SK-N-SH (cell line): ENCODE measurements around the gene PRR19. TPM values are rescaled to one million over a fixed set of nuclear protein-coding genes. Genes with fewer than 3 reads are reported as not detected.

Experiments used
- CTCF ChIA-PET: fragments of 300-600, 350-600 bp; formaldehyde crosslinking; extraction: SDS; loops from one replicate; lab custom pipeline; 2021; lab: Yijun Ruan, JAX
- POLR2A ChIA-PET: fragments of 350-600 bp; sonication (Branson Sonifier 250); formaldehyde crosslinking; extraction: SDS; loops from one replicate; lab custom pipeline; 2020; ENCODE audit warnings: antibody characterized with exemption, inconsistent platforms; lab: Yijun Ruan, JAX
- DNase-seq: peaks from one replicate; pipeline ENCODE4 v3.0.0; 2012
- H2AFZ ChIP-seq: fragments of 200-600 bp; sonication (generic); 2 replicates; pipeline ENCODE4 v1.8.1; 2016; ENCODE audit warnings: antibody characterized with exemption, mild to moderate bottlenecking, low read depth
- H3F3A ChIP-seq: fragments of 200-600 bp; sonication (generic); replicated peaks from 2 replicates; pipeline ENCODE3; 2016; ENCODE audit warnings: antibody characterized with exemption, mild to moderate bottlenecking; ENCODE audit not compliant: insufficient read depth
- H3K27ac ChIP-seq, 2 experiments: fragments of 200-500 bp in 1 of 2; fragments of 200-600 bp in 1 of 2; sonication (Bioruptor generic) in 1 of 2; sonication (generic), shearing (Covaris generic) in 1 of 2; 2 replicates each; pipeline versions ENCODE4 v1.5.1 to v1.6.1; 2014 to 2016; ENCODE audit warnings: low read depth in 2 of 2, inconsistent platforms in 1 of 2, low read length in 1 of 2, mild to moderate bottlenecking in 1 of 2, mixed read lengths in 1 of 2
- H3K27me3 ChIP-seq: fragments of 200-600 bp; sonication (generic), shearing (Covaris generic); 2 replicates; pipeline ENCODE4 v1.6.1; 2016; ENCODE audit warnings: mixed run types; ENCODE audit not compliant: insufficient read depth
- H3K36me3 ChIP-seq, 2 experiments: fragments of 200-500 bp in 1 of 2; fragments of 200-600 bp in 1 of 2; sonication (Bioruptor generic) in 1 of 2; sonication (generic) in 1 of 2; replicated peaks in 1 of 2; 2 replicates each; pipeline versions ENCODE3 to v1.5.1; 2014 to 2016; ENCODE audit warnings: low read length in 1 of 2, mild to moderate bottlenecking in 1 of 2; ENCODE audit not compliant: insufficient read depth in 2 of 2, control insufficient read depth in 1 of 2
- H3K4me1 ChIP-seq, 2 experiments: fragments of 200-500 bp in 1 of 2; fragments of 200-600 bp in 1 of 2; sonication (Bioruptor generic) in 1 of 2; sonication (generic), shearing (Covaris generic) in 1 of 2; 2 replicates each; pipeline versions ENCODE4 v1.5.1 to v1.6.1; 2014 to 2016; ENCODE audit warnings: low read depth in 1 of 2, low read length in 1 of 2, mixed run types in 1 of 2; ENCODE audit not compliant: insufficient read depth in 2 of 2, control insufficient read depth in 1 of 2
- H3K4me2 ChIP-seq: fragments of 200-600 bp; sonication (generic), shearing (Covaris generic); 2 replicates; pipeline ENCODE4 v1.6.1; 2017; ENCODE audit warnings: mixed run types
- H3K4me3 ChIP-seq, 2 experiments: fragments of 200-500 bp in 1 of 2; fragments of 200-600 bp in 1 of 2; sonication (Bioruptor generic) in 1 of 2; sonication (generic), shearing (Covaris generic) in 1 of 2; 2 replicates each; pipeline versions ENCODE4 v1.5.1 to v1.8.1; 2014 to 2016; ENCODE audit warnings: low read depth in 2 of 2, inconsistent platforms in 1 of 2, low read length in 1 of 2, mild to moderate bottlenecking in 1 of 2, mixed read lengths in 1 of 2, moderate library complexity in 1 of 2
- H3K79me2 ChIP-seq: fragments of 200-600 bp; sonication (generic); 2 replicates; pipeline ENCODE4 v1.8.1; 2017; ENCODE audit warnings: mild to moderate bottlenecking; ENCODE audit not compliant: insufficient read depth
- H3K9ac ChIP-seq: fragments of 200-600 bp; sonication (generic); 2 replicates; pipeline ENCODE4 v1.6.1; 2017; ENCODE audit warnings: mixed run types
- H3K9me2 ChIP-seq: fragments of 200-600 bp; sonication (generic); 2 replicates; pipeline ENCODE4 v1.6.1; 2017; ENCODE audit warnings: mixed run types
- H3K9me3 ChIP-seq: fragments of 200-600 bp; sonication (generic); 2 replicates; pipeline ENCODE4 v1.6.1; 2017; ENCODE audit warnings: mixed run types, mild to moderate bottlenecking, moderate library complexity
- H4K20me1 ChIP-seq: fragments of 200-600 bp; sonication (generic); 2 replicates; pipeline ENCODE4 v1.6.1; 2017; ENCODE audit warnings: mild to moderate bottlenecking, mixed run types; ENCODE audit not compliant: insufficient read depth
- ELF1 ChIP-seq: IDR thresholded peaks from 2 replicates; pipeline ENCODE4 v1.4.0; 2012
- EP300 ChIP-seq, 2 experiments: IDR thresholded peaks; 2 replicates each; pipeline versions ENCODE4 v1.4.0 to v1.6.1; 2012; ENCODE audit warnings: borderline replicate concordance in 1 of 2, low read depth in 1 of 2, low read length in 1 of 2
- FOSL2 ChIP-seq: IDR thresholded peaks from 2 replicates; pipeline ENCODE4 v1.4.0; 2012; ENCODE audit warnings: low read depth, mild to moderate bottlenecking, moderate library complexity, borderline replicate concordance
- FOXJ3 ChIP-seq: sonication (generic); formaldehyde crosslinking; IDR thresholded peaks from 2 replicates; pipeline ENCODE4 v1.5.1; 2020; ENCODE audit warnings: mild to moderate bottlenecking, missing genetic modification reagents
- FOXM1 ChIP-seq: IDR thresholded peaks from 2 replicates; pipeline ENCODE4 v1.4.0; 2012; ENCODE audit warnings: low read depth, mild to moderate bottlenecking
- GABPA ChIP-seq: IDR thresholded peaks from 2 replicates; pipeline ENCODE4 v1.4.0; 2012; ENCODE audit warnings: low read depth, mild to moderate bottlenecking
- GATA2 ChIP-seq: sonication (generic); formaldehyde crosslinking; IDR thresholded peaks from 2 replicates; pipeline ENCODE4 v1.5.0; 2020; ENCODE audit warnings: mild to moderate bottlenecking, missing genetic modification reagents
- IRF3 ChIP-seq: fragments of 150-350 bp; IDR thresholded peaks from 2 replicates; pipeline ENCODE4 v1.6.1; 2016; ENCODE audit warnings: mild to moderate bottlenecking, low read depth, low read length
- RCOR1 ChIP-seq: fragments of 150-350 bp; IDR thresholded peaks from 2 replicates; pipeline ENCODE4 v1.6.1; 2017; ENCODE audit warnings: antibody characterized with exemption, low read length
- REST ChIP-seq: IDR thresholded peaks from 2 replicates; pipeline ENCODE4 v1.6.1; 2012; ENCODE audit warnings: mild to moderate bottlenecking, low read depth, low read length, moderate library complexity
- SIN3A ChIP-seq: IDR thresholded peaks from 2 replicates; pipeline ENCODE4 v1.6.1; 2012; ENCODE audit warnings: low read depth, mild to moderate bottlenecking, low read length, moderate library complexity, borderline replicate concordance
- SMC3 ChIP-seq: IDR thresholded peaks from 2 replicates; pipeline ENCODE4 v1.6.1; 2012; ENCODE audit warnings: low read depth, low read length, improper control_type of control experiment
- TAF1 ChIP-seq: IDR thresholded peaks from 2 replicates; pipeline ENCODE4 v1.6.1; 2012; ENCODE audit warnings: low read depth, mild to moderate bottlenecking, low read length, moderate library complexity, borderline replicate concordance
- USF2 ChIP-seq: fragments of 150-350 bp; IDR thresholded peaks from 2 replicates; pipeline ENCODE4 v1.6.1; 2017; ENCODE audit warnings: antibody characterized with exemption, low read length, low read depth, borderline replicate concordance
- ZBTB33 ChIP-seq: IDR thresholded peaks from 2 replicates; pipeline ENCODE4 v1.4.0; 2012; ENCODE audit warnings: low read depth, borderline replicate concordance
- WGBS: methylation state at CpG from one replicate; pipeline ENCODE4 v1.1.6; 2017; ENCODE audit warnings: low lambda C conversion rate; 5-methylcytosine and 5-hydroxymethylcytosine counted together
- polyA plus RNA-seq, 3 experiments: library from polyadenylated mRNA; depleted of rRNA; stranded (reverse); fragments of >200 nt; gene quantifications; 2 replicates each; pipeline ENCODE4 v1.2.3, GENCODE V29; 2012
- TF ChIP-seq, protein P1 (sequence below): IDR thresholded peaks from 2 replicates; pipeline ENCODE4 v1.4.0; 2012; ENCODE audit warnings: low read depth, borderline replicate concordance

The PRR19 gene
- polyA plus RNA-seq, 1 of the 3 experiments (the other 2 are of a cell fraction) = 1.3 TPM

GRCh38 chr19:42287017-42287826 lies 14.7 kb upstream of the PRR19 start:
- H3K36me3 ChIP-seq = peaks cover 30 to 56% of the 10 kb centered on the region in 2 experiments
- POLR2A ChIA-PET = interaction anchor here (1.5 kb wide), 1 partner anchor 41 kb away, joined by 4 read pairs; no protein-coding TSS in a partner anchor
- peaks cover 24% of the 10 kb centered on the region for H4K20me1 ChIP-seq
- no peak overlapping the region for H3K4me2 ChIP-seq
- no peak overlapping the region for H2AFZ ChIP-seq
- peaks cover 11% of the 10 kb centered on the region for H3F3A ChIP-seq
- WGBS = 98% methylated on average over 17 of the region's 30 CpGs
- CTCF ChIA-PET = interaction anchor here (0.9 to 2.7 kb wide), 6 partner anchors 8 to 43 kb away, joined by 3 to 11 read pairs (median 4); partner anchors contain the start of genes PAFAH1B3 and PRR19
- no peak for TF ChIP-seq FOXJ3
- TF ChIP-seq GABPA = no peak
- no peak for TF ChIP-seq FOSL2
- no peak for TF ChIP-seq ELF1
- no peak for TF ChIP-seq FOXM1
- no peak for TF ChIP-seq SMC3
- TF ChIP-seq TAF1 = no peak
- no peak for TF ChIP-seq GATA2
- TF ChIP-seq REST = no peak
- TF ChIP-seq, all 33 proteins: peak for 0
- H3K9ac ChIP-seq = no peak overlapping the region
- no peak for DNase-seq
- H3K27me3 ChIP-seq = no peaks in the 10 kb centered on the region
- peaks cover 46% of the 10 kb centered on the region for H3K79me2 ChIP-seq
- H3K4me1 ChIP-seq = peaks cover 22 to 35% of the 10 kb centered on the region in 2 experiments
- H3K9me3 ChIP-seq = no peaks in the 10 kb centered on the region
- peak overlapping the region in 1 of 2 experiments; percentile 54; a peak in 1 of 4 replicates for H3K27ac ChIP-seq
- no peaks in the 10 kb centered on the region for H3K9me2 ChIP-seq
- no peak overlapping the region for H3K4me3 ChIP-seq

- Histone ChIP-seq H3K27ac (no peak overlapping the region), H3K4me3 (no peak overlapping the region), H3K79me2 (peaks cover 44% of the 10 kb centered on the region), H3K27me3 (no peaks in the 10 kb centered on the region), H3K36me3 (peaks cover 30 to 61% of the 10 kb centered on the region in 2 experiments), H3K9me2 (no peaks in the 10 kb centered on the region), H3K9ac (no peak overlapping the region), H3K4me2 (no peak overlapping the region), H3K9me3 (no peaks in the 10 kb centered on the region), H3F3A (peaks cover 6% of the 10 kb centered on the region), H3K4me1 (peaks cover 18 to 31% of the 10 kb centered on the region in 2 experiments), H2AFZ (no peak overlapping the region), H4K20me1 (peaks cover 24% of the 10 kb centered on the region)
- ChIA-PET CTCF (interaction anchor here (0.9 to 2.7 kb wide), 5 partner anchors 8 to 43 kb away, joined by 3 to 11 read pairs (median 4); partner anchors contain the start of genes PAFAH1B3 and PRR19), POLR2A (interaction anchor here (1.5 kb wide), 1 partner anchor 41 kb away, joined by 4 read pairs; no protein-coding TSS in a partner anchor)
- DNase-seq = no peak
- 94% methylated on average over 10 of the region's 10 CpGs for WGBS
- TF ChIP-seq GABPA (no peak), RCOR1 (no peak), USF2 (no peak), EP300 (IDR thresholded peaks at IDR 0.05; ENCODE audit: borderline replicate concordance in 1 of 2, low read depth in 1 of 2, low read length in 1 of 2) (no peak), GATA2 (no peak), SIN3A (no peak), FOSL2 (no peak), ZBTB33 (no peak), IRF3 (no peak)
- TF ChIP-seq, protein P1, sequence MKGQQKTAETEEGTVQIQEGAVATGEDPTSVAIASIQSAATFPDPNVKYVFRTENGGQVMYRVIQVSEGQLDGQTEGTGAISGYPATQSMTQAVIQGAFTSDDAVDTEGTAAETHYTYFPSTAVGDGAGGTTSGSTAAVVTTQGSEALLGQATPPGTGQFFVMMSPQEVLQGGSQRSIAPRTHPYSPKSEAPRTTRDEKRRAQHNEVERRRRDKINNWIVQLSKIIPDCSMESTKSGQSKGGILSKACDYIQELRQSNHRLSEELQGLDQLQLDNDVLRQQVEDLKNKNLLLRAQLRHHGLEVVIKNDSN = no peak
Measured at GRCh38 chr19:42287827-42288107, 14.2 kb upstream of the PRR19 start.
